ENCODE data around the gene GRIK4. TPM values are rescaled to one million over a fixed set of nuclear protein-coding genes. Genes with fewer than 3 reads are reported as not detected.

Gene GRIK4
- total RNA-seq, 1 donor from 2014 or later: not detected

DNA sequence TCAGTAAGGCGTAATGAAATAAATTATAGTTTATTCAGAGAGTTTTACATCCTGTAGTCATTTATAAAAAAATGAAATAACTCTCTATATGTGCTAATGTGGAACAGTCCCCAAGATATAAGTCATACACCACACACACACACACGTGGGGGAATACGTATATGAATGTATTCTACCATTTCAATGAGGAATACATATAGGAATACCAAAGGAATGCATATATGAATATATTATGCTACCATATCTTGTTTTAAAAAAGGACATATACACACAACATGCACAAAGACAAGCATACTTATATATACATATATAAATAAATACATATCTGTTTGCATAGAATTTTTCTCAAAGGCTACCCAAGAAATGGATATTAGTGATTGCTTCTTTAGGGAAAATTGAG, 39.6 kb upstream of the GRIK4 start:
- no peak for DNase-seq (ENCODE audit: low spot score in 2 of 2)
- no peaks in the 10 kb centered on the region for H3K27me3 ChIP-seq
- intact Hi-C loops (cut with DNase I): no loop called here
- H3K27ac ChIP-seq: no peak overlapping the region
- H3K4me1 ChIP-seq: no peaks in the 10 kb centered on the region
- TF ChIP-seq, protein P1, sequence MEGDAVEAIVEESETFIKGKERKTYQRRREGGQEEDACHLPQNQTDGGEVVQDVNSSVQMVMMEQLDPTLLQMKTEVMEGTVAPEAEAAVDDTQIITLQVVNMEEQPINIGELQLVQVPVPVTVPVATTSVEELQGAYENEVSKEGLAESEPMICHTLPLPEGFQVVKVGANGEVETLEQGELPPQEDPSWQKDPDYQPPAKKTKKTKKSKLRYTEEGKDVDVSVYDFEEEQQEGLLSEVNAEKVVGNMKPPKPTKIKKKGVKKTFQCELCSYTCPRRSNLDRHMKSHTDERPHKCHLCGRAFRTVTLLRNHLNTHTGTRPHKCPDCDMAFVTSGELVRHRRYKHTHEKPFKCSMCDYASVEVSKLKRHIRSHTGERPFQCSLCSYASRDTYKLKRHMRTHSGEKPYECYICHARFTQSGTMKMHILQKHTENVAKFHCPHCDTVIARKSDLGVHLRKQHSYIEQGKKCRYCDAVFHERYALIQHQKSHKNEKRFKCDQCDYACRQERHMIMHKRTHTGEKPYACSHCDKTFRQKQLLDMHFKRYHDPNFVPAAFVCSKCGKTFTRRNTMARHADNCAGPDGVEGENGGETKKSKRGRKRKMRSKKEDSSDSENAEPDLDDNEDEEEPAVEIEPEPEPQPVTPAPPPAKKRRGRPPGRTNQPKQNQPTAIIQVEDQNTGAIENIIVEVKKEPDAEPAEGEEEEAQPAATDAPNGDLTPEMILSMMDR (IDR thresholded peaks at IDR 0.05): no peak
- H3K36me3 ChIP-seq: peaks cover 44 to 97% of the 10 kb centered on the region in 2 donors
- H3K9me3 ChIP-seq: no peaks in the 10 kb centered on the region
- H3K4me3 ChIP-seq: no peak overlapping the region

DNA sequence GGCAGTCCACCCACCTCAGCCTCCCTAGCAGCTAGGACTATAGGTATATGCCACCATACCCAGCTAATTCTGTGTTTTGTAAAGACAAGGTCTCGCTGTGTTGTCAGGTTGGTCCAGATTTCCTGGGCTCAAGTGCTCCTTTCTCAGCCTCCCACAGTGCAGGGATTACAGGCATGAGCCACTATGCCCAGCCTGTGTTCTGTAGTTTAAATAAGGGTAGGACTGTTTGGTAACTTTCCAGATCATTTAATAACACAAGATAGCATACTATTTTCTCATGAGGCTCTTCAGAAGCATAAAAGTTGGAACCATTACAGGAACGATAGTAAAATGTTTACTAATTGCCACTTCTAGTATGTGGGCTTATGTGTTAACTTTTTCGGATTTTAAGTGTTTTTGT, 38.0 kb upstream of the GRIK4 start:
- TF ChIP-seq, protein P1 (IDR thresholded peaks at IDR 0.05): no peak
- H3K4me3 ChIP-seq: no peak overlapping the region
- peaks cover 48 to 97% of the 10 kb centered on the region in 2 donors for H3K36me3 ChIP-seq
- intact Hi-C loops (cut with DNase I): no loop called here
- no peaks in the 10 kb centered on the region for H3K9me3 ChIP-seq
- no peak for DNase-seq (ENCODE audit: low spot score in 2 of 2)
- H3K4me1 ChIP-seq: no peaks in the 10 kb centered on the region
- H3K27ac ChIP-seq: no peak overlapping the region
- no peaks in the 10 kb centered on the region for H3K27me3 ChIP-seq

DNA sequence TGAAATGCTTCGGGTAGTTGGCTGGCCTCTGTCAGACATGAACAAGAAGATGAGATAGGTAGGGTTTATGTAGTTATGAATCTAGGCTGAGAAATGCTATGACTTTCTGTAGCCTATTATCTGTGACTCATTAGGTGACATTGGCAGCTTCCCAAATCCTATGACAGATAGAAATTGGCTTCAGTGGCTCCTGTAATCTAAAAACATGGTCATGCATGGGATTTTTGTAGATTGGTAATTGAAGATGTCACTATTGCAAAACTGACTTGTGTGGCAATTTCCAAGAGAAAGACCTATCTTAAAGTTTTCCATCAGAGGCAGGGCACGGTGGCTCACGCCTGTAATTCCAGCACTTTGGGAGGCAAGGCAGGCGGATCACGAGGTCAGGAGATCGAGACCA, 29.4 kb upstream of the GRIK4 start:
- H3K4me1 ChIP-seq: no peaks in the 10 kb centered on the region
- no peak overlapping the region for H3K27ac ChIP-seq
- peaks cover 70 to 92% of the 10 kb centered on the region in 2 donors for H3K36me3 ChIP-seq
- no peaks in the 10 kb centered on the region for H3K27me3 ChIP-seq
- TF ChIP-seq, protein P1 (IDR thresholded peaks at IDR 0.05): no peak
- H3K9me3 ChIP-seq: no peaks in the 10 kb centered on the region
- intact Hi-C loops (cut with DNase I): no loop called here
- DNase-seq (ENCODE audit: low spot score in 2 of 2): no peak
- H3K4me3 ChIP-seq: no peak overlapping the region

DNA sequence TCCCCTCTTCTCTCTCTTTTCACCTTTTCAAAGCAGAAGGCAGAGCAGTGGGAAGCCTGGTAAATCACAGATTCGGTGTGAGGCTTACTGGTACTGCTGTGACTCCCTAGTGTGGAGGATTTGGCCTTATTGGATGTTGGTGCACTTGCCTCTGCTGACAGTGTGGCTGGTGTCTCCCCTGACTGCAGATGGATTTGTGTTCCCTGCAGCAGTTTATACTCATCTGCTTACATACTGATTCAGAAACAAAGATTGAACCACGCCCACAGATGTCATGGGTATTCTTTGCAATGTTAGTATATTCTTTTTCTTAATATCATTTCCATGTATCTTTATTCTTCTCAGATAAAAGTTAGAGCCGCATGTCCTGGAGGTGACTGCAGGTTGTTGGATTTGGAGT, 26.8 kb upstream of the GRIK4 start:
- H3K27ac ChIP-seq: no peak overlapping the region
- intact Hi-C loops (cut with DNase I): no loop called here
- no peak for DNase-seq (ENCODE audit: low spot score in 2 of 2)
- H3K9me3 ChIP-seq: no peaks in the 10 kb centered on the region
- no peaks in the 10 kb centered on the region for H3K27me3 ChIP-seq
- no peak overlapping the region for H3K4me3 ChIP-seq
- H3K36me3 ChIP-seq: peaks cover 61 to 66% of the 10 kb centered on the region in 2 donors
- TF ChIP-seq, protein P1 (IDR thresholded peaks at IDR 0.05): no peak
- no peaks in the 10 kb centered on the region for H3K4me1 ChIP-seq

DNA sequence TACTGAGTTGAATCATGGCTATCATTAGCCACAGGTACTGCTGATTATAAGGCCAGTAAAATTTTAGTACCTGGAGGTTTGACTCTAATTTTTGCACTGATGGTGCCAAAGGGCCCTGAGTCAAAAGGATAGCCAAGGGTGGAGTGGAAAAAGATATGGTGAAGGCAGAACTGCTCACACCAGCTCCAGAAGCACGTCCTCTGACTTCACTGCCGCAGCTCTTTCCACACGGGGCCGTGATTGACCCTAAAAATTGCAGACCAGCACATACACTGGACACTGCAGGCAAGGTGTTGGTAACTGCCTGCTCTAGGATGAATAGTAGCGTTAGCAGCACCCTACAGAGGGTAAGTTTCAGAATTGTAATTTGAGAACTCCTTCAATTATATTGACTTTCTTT, 25.4 kb upstream of the GRIK4 start:
- Histone ChIP-seq H3K4me1 (no peaks in the 10 kb centered on the region), H3K4me3 (no peak overlapping the region), H3K36me3 (peaks cover 47 to 52% of the 10 kb centered on the region in 2 donors), H3K9me3 (no peaks in the 10 kb centered on the region), H3K27ac (no peak overlapping the region), H3K27me3 (no peaks in the 10 kb centered on the region)
- no peak for DNase-seq (ENCODE audit: low spot score in 2 of 2)
- intact Hi-C loops (cut with DNase I): no loop called here
- TF ChIP-seq, protein P1 (IDR thresholded peaks at IDR 0.05): no peak

DNA sequence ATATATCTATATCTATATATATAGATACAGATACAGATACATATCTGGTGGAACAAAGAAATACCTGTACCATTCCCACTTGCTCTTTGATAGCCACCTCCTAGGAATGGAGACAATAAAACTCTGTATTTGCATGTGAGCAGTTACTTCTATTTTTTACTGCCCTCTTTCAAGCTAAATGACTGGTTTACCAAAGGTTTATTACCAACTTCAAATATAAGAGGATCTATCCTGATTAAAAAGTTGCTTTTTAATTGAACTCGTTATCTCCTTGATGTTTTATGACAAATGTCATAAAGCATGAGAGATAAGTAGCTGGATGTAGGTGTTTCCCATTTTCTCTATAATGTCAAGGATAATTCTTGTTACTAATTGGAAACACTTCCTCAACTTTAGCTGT, 21.7 kb upstream of the GRIK4 start:
- DNase-seq (ENCODE audit: low spot score in 2 of 2): no peak
- intact Hi-C loops (cut with DNase I): no loop called here

More for the DNA sequence above, 21.7 kb upstream of the GRIK4 start:
- Histone ChIP-seq H3K36me3 (peaks cover 18% of the 10 kb centered on the region in 2 donors), H3K4me1 (no peaks in the 10 kb centered on the region), H3K27ac (no peak overlapping the region), H3K4me3 (no peak overlapping the region), H3K9me3 (no peaks in the 10 kb centered on the region), H3K27me3 (no peaks in the 10 kb centered on the region)
- TF ChIP-seq, protein P1 (IDR thresholded peaks at IDR 0.05): no peak
